GM18867 (cell line): Measurements from ENCODE around the gene PLCB2.

Experiments
- ATAC-seq: cut with Tn5 transposase; IDR thresholded peaks from one replicate; pipeline ENCODE4 v1.9.1; 2021; ENCODE audit warnings: mild to moderate bottlenecking, moderate library complexity; ENCODE audit not compliant: unreplicated experiment

The PLCB2 gene

DNA sequence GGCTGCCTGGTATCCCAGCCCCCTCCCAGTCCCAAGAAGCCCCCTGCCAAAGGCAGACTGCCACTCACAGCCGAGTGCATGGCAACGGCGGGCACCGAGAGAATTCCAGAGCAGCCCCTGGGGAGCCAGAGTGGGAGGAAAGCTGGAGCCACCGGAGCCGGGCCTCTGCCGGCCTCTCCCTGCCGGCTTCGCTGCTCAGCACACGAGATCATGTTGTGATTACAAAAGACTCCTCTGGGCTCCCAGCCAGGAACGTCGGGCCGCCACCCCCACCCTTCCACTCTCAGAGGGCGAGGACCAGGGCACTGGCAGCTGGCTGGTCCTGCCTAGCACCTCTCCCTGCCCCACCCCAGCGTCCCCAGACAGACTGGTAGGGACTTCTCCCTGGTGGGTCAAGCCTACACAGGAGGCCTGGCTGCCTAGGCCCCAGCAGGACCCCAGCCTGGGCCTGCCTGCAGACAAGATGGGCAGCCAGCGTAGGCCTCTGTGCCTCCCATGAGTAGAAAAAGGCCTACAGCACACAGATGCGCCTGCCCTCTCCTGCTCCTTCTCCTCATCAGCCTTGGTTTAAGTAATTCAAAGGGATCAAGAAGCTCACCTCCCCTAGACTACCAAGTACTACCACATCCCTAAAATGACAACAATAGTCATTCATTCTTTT is 33.1 kb upstream of the PLCB2 start, which contains the start of gene CCDC9B:
Gene CCDC9B, minus strand, starts transcription at position 200 of the 661 bp plus-strand sequence. Its CDS starts 120 bp downstream, at position 80.
- no peak for ATAC-seq

DNA sequence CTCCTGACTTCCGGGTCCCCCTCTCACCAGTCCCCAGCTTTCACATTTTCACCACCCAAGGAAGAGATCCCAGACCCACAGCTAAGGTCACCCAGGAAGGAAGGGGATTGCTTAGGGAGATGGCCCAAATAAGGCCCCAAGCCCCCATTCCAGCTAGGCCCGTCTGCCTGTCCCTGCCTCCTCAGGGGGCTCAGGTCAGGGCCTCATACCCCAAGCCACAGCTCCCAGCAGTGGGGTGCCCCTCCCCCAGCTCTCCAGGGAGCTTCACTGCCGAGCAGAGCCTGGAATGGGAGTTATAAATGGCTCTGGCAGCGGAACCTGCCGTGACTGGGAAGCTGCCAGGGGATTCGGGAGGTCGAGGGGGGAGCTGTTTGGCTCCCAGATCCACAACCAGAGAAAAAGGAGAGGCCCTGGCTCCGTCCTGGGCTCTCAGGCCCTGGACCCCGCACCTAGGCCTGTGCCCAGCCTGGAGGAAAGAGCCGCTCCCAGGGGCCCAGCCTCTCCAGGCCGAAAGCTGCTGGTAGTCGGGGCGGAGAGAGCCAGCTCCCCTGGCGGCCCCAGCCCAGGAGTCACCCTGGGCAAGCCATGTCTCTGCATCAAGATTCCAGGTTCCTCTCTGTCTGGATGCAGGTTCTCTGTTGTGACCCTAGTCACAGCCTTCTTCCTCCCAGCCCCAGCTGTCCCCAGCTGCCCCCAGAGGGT is 32.5 kb upstream of the PLCB2 start:
- no peak for ATAC-seq

DNA sequence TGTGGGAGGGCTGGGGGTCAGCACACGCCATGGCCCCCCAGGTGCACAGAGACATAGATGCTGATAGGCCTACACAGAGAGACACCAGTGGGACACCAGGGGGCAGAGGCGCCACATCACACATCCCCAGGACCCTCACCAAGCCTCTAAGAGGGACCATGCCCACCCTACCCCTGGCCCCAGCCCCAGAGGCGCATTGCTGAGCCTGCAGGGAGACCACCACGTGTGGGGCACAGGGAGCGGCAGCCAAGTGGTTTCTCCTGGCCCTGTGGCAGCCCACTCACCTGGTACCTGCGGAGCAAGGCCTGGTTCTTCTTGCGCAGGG is 31.8 kb upstream of the PLCB2 start:
- ATAC-seq: no peak

DNA sequence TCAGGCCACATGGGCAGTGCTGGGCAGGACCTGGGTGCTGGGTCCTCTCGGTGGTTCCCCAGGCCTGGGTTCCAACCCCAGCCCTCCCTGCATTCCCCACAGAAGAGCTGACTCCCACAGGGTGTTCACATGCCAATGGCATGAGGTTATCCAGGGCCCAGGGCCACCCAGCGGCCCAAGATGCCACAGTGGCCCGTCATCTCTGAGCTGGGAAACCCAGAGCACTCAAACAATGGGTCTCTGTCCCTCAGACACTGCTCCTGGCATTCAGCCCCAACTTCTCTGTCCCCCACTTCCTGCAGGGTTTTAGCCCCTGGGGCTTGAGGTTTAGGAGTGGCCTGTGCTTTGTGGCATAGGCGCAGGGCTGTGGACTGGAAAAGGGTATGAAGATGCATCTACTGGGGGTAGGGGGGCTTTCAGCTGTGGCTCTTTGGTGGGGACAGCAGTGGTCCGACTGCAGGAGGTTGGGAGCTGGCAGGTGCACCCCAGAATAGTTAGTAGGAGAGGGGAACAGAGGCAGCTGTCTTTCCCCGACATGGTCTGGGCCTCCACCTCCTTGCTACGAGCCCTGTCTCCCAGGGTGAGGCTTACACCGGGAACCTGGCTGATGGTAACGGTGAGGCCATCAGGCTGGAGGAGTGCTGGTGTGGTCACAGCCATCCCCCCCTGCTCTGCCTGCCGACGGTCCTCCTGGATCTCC is 31.3 kb upstream of the PLCB2 start:
- no peak for ATAC-seq

DNA sequence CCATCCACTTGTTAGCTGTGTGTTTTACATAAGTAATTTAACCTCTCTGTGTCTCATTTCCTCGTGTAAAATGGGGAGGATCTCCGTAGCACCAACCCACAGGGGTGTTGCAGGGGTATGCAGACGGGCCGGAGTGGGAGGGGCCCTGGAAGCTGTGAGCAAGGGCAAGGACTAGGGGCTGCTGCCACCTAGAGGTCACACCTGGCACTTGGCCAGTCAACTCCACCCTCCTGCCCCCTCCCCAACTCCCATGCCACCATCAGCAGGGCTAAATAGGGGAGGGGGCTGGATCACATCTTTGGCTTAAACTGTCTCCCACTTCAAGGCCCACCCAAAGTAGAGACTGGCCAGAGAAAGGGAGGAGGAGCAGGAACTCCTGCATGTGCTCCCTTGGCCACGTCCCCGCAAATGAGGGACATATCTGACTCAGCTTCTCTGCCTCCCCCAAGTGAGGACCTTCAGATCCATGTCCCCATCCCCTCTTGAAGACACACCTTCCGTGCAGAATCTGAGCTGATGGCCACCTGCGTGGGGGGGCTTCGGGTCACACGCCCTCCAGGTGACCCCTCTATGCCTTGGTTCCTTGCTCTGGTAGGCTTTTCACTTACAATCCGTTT is 30.4 kb upstream of the PLCB2 start:
- peak; percentile 63 for ATAC-seq

DNA sequence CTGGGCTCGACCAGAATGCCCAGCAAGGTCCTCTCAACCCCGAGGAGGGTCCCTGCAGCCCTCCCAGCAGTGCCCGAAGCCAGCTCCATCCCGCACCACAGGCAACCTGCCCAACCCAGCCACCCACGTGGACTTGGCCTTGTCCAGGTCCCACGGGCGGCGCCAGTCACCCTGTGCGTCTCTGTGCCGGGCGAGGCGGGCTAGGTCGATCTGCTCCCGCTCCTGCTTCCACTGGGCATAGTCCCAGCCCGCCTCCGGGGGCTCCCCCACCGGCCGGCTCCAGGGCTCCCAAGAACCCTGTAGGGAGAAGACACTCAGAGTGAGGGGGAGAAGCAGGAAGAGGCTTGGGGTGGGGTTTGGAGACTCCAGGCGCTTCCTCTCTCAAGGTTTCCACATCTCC is 29.9 kb upstream of the PLCB2 start:
- no peak for ATAC-seq

DNA sequence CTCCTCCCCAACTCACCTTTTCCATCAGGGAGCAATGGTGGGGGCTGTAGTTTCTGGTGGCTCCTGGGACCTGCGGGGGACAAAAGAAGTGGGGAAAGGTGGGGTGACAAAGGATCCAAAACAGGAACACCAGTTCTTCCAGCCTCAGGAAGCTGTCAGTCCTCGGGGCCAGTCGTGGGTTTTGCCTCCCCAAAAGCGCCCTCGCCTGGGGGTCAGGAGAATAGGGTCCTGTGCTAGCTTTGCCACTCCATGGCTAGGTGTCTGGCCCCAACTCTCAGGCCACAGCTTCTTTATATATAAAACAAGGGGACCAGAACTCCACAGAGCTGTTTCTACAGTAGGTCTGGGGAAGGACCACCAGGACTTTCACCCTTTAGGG is 29.0 kb upstream of the PLCB2 start:
- no peak for ATAC-seq

DNA sequence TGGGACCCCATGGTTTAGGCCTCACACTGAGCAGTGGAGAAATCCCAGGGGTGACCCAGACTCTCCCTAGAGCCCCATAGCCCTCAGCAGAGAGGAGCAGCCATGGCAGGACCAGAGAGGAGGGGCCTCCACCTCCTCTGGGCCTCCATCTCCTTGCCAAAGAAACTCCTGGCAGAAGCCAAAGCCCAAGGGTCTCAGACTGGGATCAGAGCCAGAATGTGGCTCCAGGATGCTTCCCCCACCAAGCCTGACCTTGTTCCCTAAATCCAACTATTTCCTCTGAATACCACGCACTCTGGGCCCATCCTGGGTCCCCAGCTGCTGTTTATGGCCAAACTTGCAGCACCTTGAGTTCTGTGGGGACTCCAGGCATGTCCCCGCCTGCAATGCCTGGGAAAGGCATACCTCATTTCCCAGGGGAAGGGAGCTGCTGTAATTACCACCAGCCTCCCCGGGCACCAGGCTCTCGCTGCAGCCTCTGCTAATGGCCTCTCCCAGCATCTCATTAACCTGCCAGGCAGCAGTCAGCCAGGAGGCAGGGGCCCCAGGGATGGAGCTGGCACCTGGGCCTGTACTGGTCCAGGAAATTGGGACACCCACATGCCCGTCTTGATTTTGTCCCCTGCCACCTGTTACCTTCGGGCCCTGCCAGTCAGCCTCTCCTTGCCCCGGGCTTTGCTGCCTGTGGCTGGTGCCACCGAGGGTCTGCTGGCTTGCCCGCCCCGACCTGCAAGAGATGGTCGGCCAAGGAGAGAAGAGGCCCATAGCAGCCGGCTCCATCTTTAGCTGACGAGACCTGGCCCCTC is 28.4 kb upstream of the PLCB2 start:
- no peak for ATAC-seq

DNA sequence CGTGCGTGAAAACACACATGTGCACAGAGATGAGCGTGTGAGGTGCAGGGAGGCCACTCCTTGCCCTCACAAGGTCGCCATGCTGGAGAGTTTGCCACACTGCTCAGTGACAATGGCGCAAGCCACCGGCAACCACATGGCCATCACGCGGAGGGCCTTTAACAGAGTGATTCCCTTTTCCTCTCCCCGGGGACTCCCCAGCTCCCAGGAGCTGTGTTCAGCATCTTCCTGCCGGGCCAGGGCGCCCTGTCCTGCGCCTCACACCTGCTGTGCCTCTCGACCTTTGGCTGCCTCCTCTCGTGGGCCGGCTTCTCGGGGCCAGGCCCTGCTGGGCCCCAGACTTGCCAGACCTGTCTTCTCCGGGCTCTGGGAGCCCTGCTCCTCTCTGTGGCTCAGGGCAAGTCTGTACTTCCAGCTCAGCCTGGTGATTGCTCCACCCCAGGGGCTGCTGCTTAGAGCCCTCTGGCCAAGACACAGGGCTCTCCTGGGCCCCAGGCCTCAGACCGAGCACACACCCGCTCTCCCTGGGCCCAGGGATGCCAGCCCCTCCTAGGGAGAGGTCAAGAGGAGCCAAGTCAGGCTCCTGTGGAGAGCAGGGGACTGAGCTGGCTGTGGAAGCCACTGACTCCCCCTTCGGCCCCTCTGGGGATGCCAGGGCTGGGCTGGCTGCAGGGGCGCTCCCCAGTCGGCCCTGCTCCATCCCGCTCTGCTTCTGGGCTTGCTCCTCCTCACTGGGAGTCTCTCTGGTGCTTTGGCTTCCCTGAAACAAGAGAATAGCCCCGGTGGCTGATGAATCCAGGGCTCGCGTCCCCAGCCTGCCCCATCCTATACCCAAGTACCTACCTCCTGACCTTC is 27.4 kb upstream of the PLCB2 start:
- no peak for ATAC-seq

DNA sequence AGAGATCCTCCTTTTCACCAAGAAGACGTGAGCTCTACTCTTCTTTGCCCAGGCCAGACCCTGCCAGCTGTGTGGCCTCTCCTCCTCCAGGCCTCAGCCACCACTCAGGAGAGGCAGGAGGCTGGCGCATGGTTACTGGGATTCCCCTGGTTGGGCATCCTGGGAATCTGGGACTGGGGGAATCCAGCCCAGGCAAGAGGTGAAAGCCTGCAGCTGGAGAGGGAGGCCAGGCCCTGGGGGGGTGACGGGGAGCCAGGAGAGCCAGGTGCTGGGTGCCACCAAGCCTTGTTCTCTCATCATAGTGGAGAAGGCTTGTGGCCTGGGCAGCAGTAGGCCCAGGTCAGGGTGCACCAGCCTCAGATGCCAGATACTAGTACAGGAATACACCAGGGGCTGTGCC is 26.8 kb upstream of the PLCB2 start:
- no peak for ATAC-seq

DNA sequence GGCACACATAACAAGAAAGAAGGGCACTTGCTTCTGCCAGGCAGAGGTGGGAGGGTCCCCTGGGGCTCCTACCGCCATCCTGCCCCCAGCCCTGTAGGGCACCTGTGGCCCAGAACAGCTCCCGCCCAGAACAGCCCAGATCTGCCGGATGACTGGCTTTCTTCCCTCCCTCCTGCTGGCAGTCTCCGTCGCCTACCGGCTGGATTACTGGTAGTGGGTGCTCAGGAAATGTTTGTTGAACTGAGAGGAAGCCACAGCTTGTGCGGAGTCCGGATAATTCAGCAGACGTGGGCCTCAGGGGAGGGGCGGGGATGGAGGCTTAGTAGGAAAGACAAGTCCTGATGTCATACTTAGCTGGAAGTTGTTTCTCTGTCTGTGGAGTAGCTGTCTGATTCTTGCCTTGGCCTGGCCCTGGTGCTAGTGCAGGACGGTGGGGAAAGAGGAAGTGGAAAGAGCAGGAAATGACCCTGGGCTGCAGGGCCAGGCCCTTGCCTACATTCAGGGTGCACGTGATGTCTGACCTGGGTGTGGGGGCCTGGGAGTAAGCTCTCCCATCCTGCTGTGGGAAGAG is 26.3 kb upstream of the PLCB2 start:
- ATAC-seq: no peak

DNA sequence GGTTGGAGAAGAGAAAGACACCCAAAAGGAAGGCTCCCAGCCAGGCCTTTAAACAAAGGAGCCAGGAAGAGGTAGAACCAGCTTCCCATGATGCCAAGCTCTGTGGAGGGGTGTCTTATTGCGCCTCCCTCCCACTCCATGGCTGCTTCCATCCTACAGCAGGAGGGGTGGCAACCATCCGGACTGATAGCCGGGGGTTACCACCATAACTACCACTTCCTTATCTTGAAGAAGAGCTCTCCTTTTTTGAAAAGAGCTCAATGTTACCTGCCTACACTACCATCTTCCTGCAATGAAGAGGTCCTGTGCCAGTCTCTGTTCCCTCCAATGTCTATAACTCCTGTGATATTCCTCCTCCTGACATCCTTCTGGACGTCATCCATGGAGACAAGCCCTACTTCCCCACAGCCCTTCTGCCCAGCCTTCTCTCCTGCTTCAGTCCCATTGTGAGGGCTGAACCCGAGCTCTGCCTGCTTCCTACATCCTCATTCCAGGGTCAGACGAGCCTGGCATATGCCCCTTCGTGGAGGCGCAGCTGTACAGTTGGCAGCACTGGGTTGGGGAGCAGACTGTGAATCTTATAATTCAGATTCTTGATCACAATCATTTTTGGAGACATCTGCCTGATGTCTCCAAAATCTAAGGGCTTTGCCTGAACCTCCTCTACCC is 24.5 kb upstream of the PLCB2 start:
- no peak for ATAC-seq

DNA sequence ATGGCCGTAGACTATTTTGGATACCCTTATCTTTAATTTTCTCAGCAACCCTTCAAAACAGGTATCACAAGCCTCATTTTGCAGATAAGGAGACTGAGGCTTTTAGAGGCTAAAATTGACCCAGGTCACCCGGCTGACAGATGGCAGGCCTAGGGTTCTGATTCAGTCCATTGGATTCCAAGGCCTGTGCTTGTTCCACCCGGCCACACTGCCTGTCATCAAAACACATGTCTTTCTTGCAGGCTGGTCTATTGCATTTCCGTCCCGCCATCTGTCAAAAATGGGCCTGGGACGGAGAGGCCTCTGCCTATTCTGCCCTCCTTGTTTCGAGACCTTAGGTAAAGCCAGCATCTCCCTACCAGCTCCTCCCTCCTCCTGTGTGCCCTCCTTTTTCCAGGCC is 23.9 kb upstream of the PLCB2 start:
- ATAC-seq: no peak

DNA sequence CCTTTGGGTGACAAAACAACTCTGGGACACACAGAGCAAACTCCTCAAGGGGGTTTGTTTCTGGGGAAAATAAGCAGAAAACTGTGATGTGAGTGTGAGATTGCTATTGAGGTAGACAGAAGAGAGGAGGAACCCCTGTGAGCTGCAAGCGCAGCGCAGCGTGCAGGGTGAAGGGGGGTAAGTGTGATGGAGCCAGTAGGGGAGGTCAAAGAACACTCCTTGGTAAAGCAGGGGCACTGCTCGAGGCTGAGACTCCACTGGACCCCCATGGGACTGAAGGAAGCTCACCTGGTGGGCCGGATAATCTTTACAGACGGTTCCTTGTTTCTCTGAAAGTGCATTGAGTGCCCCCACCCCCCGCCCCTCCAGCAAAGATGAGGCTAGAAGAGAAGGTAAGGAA is 23.3 kb upstream of the PLCB2 start:
- no peak for ATAC-seq

DNA sequence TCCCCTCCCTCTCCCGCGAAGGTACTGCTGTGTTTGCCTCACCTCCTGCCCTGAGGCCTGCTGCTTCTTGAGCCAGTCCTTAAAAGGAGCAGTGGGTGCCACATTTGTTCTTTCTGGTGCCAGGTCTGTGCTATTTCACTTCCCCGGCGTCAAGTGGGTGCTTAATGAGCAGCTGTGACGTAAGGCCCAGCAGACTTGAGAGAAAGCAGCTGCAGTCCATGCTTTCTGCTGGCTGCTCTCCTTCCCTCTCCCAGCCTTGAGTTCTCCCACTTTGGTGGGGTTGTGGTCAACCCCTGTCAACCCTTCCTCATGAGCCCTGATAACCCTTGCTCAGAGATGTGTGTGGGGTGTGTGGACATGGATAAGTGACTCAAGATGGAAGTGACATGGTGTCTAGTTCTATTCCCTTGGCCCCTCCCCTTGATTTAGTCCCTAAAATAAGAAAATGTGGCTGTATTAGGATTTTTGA is 22.7 kb upstream of the PLCB2 start:
- ATAC-seq: no peak

DNA sequence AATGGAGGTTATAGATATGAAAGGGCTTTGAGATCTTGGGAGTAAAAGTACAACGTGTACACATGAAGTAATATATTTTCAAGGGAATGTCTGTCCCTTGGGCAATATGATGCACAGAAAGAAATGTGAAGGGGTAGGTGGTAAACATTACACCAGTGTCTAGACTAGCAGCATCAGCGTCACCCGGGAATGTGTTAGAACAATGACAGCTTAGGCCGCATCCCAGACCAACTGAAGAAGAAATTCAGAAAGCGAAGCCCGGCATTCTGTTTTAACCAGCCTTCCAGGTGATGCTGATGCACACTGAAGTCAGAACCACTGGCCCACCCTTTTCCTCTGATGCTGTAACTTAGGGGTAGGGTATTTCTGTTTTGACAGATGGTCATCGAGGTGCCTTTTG is 22.1 kb upstream of the PLCB2 start:
- no peak for ATAC-seq

DNA sequence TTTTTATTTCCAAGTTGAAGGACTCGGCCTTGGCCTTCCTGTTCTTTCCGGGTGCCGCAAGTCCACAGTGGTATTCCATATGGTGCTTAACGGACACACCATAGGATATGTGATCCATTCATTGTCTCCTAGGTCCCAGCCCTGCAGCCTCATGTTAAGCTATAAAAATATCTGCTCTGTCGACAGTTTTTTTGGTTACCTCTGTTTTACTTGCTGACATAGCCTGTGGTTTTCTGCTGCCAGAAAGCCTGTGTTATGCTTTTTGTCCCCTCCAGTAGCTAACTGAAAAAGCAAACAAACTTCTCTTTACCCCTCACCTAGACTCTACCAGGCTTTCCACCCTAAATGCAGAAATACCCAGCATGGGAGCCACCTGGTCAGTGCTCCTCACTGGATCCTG is 21.0 kb upstream of the PLCB2 start:
- no peak for ATAC-seq

DNA sequence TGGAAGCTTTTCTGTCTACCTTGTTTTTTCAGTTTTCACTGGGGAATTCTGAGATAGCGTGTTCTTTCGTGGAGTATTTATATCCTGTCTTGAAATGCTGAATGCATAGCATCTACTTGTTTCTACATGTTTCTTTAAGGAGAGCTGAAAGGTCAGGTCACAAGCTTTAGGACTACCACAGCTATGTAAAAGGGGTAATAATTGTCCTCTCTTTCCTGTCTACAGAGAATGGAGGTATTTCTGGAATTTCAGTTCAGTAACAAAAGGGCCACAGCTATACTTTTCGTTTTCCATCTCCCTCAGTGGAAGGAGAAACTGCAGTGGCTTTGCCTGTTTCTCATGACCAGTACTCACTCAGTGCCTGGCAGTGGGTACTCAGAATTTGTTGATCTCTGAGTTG is 20.4 kb upstream of the PLCB2 start:
- ATAC-seq: no peak

DNA sequence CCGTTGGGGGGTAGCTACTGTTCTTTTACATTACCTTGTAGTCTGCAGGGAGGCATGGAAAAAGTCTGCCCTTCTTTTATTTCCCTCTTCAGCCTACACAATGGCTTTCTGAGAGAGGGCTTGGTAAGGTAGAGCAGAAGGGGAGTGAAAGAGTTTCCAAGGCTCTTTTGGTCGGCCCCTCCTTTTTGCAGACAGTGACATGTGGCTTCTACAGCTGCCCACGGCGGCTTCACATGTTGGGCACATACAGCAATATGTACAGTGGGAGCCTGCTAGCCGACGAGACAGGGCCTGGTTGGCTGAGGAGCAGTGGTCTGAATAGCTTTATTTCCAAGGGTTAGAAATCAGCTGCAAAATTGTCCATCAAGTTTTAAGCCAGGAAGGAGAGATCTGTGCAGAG is 19.7 kb upstream of the PLCB2 start:
- no peak for ATAC-seq
